Eye (tissue), 1 donor: ENCODE data around the gene COL26A1.
"Not testable (repeated sequence)": the region's sequence is repeated elsewhere in the genome, so short reads cannot be mapped to it uniquely, and the experiment has no call there.

Experiments used
- DNase-seq: peaks from one replicate; pipeline ENCODE4 v3.0.0-alpha.2; 2015

Gene COL26A1

DNA sequence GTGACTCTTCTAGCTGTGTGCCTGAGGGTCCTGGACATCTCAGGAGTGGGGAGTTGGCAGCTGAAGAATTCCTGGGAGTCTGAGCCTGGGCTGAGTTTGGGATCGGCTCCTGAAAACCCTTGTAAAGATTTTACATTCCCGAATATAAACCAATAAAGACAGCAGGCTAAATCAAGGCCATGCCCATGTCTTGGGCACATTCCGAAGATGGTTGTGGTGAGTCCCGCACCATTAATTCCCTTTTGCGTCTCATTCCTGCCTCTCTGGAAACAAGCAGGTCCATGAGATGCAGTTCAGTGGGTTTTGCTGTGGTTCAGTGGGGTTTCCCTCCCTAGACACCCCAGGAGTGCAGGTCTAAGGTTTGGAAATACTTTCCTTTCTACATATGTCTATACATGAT lies 90.9 kb downstream of the COL26A1 start:
- no peak for DNase-seq

DNA sequence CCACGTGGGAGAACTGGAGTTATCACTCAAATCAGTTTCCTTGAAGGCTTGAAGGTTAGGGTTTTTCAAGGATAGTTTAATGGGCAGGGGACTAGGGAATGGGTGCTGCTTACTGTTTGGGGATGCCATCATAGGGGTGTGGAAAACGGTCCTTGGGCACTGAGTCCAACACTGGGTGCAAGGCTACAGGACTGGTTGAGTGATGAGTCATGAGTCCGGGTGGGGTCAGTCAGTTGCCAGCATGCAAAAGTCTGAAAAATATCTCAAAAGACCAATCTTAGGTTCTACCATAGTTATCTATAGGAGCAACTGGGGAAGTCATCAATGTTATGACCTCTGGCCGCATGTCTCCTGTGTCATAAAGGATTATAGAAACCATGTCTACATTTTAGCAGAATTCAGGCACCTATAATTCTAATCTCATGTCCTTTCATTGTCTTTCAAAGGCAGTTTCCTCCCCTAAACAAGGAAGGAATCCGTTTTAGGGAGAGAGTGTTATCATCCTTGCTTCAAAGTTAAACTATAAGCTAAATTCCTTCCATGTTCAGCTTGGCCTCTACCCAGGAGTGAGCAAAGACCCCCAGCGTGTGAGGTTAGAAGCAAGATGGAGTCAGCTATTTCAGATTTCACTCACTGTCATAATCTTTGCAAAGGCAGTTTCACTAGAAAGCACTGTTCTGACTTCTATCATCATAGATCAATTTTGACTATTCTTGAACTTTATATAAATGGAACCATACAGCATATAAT lies 94.5 kb downstream of the COL26A1 start:
- DNase-seq = no peak

DNA sequence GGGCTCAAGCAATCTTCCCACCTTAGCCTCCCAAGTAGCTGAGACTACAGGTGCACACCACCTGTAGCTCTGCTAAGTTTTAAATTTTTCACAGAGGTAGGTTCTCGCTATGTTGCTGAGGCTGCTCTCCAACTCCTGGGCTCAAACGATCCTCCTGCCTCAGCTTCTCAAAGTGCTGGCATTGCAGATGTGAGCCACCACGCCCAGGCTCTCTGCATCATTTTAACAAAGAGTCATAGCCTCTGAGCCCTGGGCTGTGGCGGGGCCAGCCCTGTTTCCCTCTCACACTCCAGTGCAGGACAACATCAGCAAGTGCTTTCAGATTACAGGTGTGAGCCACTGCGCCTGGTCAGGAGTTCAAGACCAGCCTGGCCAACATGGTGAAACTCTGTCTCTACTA lies 102.5 kb downstream of the COL26A1 start:
- no peak for DNase-seq

DNA sequence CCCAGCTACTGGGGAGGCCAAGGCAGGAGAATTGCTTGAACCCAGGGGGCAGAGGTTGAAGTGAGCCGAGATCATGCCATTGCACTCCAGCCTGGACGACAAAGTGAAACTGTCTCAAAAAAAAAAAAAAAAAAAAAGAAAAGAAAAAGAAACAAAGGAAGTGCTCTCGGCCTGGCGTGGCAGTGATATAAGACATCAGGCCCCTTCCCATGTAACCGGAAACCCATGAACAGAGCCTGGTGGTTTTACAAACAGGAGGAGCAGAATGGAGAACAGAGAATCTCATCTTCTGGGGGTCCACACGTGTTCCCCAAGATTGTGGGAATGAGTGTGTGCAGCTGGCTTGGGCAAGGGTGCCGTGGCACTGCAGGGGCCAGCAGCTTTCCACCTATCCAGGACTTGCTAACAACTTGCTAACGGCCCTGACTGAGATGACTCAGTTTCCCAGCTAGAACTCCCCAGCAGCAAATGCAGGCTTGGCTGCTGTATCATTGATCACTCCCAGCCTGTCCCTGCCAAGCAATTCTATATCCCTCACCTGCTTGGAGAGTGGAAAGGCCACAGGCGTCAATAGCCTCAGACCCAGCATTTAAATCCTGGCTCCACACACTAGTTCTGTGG lies 103.0 kb downstream of the COL26A1 start:
- no peak for DNase-seq

DNA sequence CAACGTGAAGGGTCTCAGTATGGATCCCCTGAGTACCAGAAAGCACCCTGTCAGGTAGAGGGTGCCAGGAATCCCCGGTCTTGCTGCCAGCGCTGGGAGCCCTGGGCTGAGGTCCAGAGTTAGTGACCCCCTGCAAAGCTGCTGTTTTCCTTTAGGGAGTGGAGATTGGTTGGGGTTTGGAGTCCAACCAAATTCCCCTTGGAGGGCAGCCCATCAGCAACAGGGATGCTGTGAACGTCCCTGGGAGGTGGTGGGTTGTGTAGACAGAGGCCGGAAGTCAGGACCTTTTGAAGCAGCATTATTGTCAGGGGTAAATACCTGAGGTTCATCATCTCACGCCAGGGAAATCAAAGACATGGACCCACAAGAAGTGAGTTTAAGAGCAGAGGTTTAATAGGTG lies 104.2 kb downstream of the COL26A1 start:
- DNase-seq = no peak

DNA sequence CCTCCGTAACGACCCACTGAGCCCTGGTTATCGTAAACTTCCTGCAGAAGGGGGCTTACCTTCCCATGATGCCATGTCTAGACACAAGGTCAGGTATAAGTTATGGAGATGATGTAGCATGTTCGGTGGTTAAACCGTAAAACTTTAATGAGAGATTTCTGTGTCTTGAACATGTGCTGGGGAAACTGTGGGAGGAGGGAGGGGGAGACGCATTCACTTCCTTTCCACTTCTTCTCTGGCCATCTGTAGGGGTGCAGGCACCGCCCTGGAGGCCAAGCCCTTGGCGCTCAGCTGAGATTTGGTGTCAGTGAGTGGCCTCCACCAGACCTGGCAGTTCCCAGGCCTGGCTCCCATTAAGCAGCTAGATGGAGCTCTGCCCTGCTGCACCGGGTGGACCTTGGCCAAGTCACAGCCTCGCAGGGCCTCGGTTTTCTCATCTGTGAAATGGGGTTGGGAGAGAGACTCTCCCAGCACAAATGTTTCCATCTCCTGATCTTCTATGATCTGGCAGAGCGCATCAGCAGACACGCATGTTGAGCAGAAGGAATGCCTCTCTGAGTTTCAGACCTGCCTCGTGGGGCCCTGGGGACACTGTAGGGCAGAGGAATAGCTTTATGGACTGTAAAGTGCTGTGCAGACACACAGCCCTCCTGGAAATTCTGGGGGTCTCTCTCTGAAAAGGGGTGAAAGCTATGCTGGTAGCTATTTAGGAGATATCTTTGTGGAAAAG lies 106.0 kb downstream of the COL26A1 start:
- DNase-seq = no peak

DNA sequence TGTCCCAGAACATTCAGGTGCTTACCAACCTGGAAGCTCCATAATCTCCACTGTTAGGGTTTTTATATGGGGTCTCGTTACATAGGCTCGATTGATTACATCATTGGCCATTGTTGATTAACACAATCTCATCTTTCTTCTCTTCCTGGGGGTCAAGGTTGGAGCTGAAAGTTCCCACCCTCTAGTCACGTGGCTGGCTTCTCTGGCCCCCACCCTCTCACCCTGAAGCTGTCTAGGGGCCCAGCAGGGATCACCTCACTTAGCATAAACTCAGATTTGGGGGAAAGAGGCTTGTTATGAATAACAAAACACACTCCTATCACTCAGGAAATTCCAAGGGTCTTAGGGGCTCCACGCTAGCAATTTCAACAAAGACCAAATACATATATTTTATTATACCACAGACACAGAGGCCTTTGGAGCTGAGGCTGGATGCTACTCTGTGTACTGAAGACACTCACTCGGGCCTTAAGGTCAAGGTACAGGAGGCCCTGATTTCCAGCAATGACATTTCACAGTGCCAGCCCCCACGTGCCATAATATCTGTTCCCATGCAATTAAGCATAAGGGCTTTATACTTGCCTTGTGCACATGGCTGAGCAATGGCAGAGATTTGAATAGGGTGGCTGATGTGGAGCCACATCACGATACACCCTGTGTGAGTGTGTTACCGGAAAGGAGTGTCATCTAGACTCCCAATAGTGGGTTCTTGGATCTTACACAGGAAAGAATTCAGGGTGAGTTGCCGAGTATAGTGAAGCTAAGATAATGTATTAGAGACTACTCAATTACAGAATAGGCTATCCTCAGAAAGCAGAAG lies 108.2 kb downstream of the COL26A1 start:
- DNase-seq = peak; percentile 45

DNA sequence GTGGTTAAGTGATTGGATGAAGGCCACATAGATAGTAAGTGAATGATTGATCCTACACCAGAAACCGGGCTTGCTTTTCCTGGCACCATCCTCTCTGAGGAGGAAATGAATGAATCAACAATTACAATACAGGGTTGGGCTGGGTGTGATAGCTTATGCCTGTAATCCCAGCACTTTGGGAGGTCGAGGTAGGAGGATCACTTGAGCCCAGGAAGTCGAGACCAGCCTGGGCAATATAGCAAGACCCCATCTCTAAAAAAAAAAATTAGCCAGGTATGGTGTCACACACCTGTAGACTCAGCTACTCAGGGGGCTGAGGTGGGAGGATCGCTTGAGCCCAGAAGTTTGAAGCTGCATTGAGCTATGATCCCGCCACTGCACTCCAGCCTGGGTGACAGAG lies 111.5 kb downstream of the COL26A1 start:
- no peak for DNase-seq

DNA sequence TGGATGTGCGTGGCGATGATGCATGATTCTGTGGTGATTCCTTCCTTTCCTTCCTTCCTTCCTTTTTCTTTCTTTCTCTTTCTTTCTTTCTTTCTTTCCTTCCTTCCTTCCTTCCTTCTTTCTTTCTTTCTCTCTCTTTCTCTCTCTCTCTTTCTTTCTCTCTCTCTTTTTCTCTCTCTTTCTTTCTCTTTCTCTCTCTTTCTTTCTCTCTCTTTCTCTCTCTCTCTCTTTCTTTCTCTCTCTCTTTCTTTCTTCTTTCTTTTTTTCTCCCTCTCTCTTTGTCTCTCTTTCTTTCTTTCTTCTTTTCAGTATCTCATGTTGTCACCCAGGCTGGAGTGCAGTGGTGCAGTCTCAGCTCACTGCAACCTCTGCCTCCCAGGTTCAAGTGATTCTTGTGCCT lies 113.0 kb downstream of the COL26A1 start:
- DNase-seq = not testable (repeated sequence)

DNA sequence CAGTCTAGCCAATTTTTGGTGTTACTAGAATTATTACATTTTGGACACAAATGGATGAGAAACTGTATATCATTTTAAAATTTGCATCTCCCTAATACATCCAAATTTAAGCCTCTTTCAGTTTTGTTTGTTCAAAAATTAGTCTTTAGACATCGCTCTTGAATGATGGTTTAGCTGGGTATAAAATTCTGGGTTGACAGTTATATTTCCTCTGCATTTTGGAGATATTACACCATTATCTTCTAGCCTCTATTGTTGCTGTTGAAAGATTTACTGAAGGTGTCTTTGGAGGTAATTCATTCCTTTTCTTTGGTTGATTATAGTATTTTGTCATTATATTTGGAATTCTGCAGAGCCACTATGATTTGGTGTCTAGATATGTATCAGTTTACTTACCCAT lies 116.5 kb downstream of the COL26A1 start:
- no peak for DNase-seq

DNA sequence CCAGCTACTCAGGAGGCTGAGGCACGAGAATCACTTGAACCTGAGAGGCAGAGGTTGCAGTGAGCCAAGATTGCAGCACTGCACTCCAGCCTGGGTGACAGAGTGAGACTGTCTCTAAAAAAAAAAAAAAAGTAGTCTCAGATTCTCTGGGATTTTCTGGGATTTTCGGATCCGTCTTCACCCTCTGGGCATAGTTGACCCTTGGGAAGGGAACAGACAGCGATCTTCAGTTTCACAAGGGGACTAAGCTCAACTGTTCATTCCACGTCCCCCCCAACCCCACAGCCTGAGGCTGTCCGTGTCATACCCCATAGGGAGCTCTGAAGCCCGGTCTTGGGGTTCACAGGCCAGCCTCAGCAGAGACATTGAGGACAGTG lies 123.4 kb downstream of the COL26A1 start:
- DNase-seq = not testable (repeated sequence)

DNA sequence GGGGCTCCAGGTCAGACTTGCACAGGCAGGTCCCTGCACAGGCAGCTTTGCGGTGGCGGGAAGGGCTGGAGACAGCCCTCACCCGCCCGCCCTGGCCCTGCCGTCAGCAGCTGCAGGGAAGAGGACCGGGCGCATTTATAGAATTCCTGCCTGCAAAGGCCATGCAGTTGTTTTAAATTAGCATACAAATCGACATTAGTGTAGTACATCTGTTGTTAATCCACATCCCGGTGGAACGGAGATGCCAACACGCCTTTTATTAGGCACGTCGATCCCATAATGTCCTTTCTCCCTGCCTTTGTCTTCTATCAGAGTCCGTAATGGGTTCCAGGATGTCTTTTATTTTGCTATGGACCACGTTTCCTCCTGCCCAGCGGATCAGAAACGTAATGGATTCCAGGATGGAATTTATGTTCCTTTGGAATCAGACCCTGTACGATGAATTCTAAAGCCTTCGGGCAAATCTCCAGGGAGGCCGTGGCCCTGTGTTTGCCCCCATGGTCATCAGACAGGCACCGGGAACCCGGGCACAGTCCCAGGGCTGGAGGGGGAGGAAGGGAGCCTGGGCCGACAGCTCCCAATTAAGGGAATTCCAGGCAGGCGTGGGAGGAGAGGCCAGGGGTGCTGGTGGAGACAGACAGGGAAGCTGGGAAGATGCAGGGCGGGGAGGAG lies 123.9 kb downstream of the COL26A1 start:
- DNase-seq = peak; percentile 80

DNA sequence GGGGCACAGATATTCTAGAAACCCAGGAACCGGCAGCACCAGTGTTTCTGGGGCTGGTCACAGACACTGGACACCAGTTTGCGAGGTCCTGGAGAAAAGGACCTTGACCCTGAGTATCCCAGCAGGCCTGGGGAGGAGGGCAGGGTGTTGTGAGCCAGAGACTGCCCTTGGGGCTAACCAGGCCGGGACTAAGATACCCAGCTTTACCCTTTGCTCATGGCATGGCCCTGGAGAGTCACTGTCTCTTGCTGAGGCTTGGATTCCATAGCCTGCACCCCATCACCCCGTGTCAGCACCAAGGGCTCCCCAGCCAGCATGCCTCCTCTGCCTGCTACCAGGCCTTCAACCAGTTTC lies 124.4 kb downstream of the COL26A1 start:
- DNase-seq = no peak

DNA sequence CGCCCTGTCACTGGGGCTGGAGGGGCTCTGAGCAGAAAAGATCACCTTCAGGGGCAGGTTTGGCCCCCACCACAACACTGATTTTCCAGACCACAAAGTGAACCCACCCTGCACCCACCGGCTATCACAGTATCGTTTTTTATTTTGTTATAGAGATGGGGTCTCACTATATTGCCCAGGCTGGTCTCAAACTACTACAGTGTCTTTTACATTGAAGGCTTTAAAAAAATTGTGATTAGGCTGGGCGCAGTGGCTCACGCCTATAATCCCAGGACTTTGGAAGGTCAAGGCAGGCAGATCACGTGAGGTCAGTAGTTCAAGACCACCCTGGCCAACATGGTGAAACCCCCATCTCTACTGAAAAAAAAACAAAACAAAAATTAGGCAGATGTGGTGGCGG lies 125.1 kb downstream of the COL26A1 start:
- DNase-seq = no peak

DNA sequence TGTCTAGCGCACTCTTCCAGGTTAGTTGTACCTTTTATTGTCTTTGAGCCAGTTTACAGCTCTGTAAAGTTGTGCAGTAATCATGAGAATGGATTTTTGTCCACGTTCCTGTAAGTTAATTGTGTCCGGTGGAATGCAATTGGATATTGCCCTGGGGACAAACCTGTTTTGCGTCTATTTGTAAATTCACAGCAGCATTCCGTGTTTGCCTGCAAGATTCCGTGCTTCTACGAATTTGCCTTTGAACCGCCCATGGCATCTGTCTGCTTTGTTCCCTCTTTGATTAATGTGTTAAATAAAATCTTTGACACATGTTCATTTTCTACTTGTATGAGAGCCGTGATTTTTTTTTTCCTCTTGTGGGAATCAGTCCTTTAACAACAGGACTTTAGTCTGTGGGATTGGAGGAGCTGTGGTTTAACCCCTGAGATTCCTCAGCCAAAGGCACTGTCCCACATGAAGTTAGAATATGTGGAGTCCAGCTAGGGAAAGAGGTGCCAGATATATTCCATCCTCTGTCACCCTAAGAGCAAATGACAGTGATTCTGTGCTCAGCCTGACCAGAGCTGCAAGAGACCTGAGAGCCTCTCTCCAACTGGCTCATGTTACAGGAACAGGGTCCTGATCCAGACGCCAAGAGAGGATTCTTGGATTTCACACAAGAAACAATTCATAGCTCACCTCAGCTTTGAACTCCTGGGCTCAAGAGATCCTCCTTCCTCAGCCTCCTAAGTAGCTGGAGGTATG lies 126.3 kb downstream of the COL26A1 start:
- peak; percentile 47 for DNase-seq

DNA sequence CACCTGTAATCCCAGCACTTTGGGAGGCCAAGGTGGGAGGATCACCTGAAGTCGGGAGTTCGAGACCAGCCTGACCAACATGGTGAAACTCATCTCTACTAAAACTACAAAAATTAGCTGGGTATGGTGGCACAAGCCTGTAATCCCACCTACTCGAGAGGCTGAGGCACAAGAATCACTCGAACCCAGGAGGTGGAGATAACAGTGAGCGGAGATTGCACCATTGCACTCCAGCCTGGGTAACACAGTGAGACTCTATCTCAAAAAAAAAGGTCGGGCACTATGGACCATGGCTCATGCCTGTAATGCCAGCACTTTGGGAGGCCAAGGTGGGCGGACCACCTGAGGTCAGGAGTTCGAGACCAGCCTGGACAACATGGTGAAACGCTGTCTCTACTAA lies 127.8 kb downstream of the COL26A1 start:
- not testable (repeated sequence) for DNase-seq

DNA sequence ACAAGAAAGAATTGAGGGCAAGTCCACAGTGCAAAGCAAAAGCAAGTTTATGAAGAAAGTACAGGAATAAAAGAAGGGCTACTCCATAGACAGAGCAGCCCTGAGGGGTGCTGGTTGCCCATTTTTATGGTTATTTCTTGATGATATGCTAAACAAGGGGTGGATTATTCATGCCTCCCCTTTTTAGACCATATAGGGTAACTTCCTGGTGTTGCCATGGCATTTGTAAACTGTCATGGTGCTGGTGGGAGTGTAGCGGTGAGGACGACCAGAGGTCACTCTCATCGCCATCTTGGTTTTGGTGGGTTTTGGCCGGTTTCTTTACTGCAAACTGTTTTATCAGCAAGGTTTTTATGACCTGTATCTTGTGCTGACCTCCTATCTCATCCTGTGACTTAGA lies 128.8 kb downstream of the COL26A1 start:
- DNase-seq = not testable (repeated sequence)

DNA sequence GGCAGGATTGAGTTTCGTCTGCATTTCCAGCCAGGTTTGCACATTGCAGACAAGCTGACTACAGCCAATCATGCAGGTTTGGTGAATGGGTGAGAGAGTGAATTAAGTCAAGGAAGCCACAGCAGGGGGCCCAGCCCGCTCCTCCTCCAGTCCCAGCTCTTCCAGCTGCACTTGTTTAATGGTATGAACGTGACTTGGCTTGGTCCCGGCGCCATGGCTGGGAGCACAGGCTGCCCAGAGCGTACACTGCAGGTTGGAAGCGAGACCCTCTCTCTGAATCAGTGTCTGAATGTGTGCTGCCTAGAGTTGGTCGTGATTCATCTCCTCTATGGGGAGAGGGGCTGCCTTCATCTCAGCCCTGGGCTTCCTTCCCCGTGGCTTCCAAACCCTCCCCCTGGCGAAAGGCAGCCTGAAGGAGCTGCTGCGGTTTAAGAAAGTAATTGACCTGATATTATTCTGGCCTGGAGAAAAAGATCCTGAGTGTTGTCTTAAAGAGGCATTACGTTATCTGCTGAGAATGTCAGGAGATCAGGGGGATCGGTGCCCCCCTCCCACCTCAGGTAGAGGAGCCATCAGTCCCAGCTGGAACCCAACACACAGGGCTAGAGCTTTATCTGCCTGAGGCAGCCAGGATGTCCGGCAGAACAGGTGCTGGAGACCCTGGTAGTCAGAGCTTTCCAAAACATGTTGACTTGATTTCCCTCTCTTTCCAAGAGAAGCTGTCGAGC lies 132.1 kb downstream of the COL26A1 start:
- peak; percentile 62 for DNase-seq

DNA sequence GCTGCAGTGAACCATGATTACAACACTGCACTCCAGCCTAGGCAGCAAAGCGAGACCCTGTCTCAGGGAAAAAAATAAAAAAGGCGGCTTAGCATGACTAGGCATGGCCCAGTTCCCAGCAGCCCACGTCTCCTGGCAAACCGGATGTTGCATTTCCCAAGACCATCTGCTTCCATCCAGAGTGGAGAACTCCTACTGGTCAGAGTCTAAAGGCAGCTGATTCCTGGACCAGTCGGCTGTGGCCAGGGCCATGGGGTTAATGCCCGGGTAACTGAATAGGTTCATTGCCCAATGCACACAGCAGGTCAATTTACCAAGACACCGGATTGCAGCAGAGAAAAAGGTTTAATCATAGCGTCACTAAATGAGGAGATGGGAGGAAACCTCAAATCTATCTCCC lies 133.3 kb downstream of the COL26A1 start:
- DNase-seq = no peak

DNA sequence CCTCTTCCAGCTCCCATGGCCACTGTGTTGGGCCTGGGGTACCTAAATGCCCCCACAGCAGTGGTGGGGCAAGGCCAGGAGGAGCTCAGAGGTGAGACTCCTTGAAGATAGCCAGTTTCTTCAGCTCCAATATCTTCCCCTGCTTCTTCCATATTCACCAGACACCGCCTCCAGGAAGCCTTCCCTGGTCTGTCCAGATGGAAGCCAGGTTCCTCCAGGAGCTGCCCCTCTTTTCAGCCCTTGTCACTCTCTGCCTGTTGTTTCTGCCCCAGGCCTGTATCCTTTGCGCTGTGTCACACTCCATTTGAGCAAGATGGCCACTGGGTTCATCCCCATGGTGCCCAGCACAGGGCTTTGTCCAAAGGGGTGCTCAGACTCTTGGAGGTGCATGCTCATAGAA lies 138.7 kb downstream of the COL26A1 start:
- DNase-seq = no peak

DNA sequence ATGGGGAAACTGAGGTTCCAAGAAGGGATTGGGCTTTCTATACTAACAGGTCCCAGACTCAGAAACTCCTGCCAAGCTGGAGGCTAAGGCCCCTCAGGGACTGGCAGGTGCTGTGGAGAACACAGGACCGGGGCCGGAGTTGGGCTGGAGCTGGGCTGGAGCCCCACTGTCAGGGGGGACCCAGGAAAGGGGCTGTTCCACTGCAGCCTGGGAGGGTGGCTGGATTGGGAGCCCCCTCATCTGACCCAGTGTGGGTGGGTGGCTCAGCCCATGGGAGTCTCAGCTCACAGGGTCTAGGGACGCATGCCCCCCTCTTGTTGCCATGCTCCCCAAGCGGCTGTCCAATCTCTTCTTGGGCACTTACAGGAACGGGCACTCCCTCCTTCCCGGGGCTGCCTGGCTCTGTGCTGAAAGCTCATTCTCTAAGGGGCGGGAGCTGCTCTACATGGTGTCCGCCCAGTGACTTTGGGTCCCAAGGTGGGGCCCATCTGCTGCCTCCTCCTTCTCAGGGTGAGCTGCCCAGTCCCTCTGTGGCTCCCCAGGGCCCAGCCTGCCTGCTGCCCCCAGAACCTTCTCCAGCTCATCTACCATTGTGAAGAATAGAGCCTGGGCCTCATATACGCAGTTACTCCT lies 139.9 kb downstream of the COL26A1 start:
- no peak for DNase-seq
